GM12878 (cell line): Measurements from ENCODE around the gene PEMT.

Experiments used
- BCL11A ChIP-seq: IDR thresholded peaks from 2 replicates; pipeline ENCODE4 v1.6.1; 2011; ENCODE audit warnings: low read depth, low read length
- EGR1 ChIP-seq, 2 experiments: IDR thresholded peaks; 1 replicate in 1 of 2; 2 replicates in 1 of 2; pipeline ENCODE4 v1.6.1; 2011 to 2012; ENCODE audit warnings: low read depth in 2 of 2, low read length in 2 of 2, borderline replicate concordance in 1 of 2, mild to moderate bottlenecking in 1 of 2, moderate library complexity in 1 of 2
- EP300 ChIP-seq, 2 experiments: fragments of 150-350 bp in 1 of 2; IDR thresholded peaks; 2 replicates each; pipeline ENCODE4 v1.6.1; 2011 to 2012; ENCODE audit warnings: low read depth in 2 of 2, low read length in 2 of 2, borderline replicate concordance in 1 of 2, improper control_type of control experiment in 1 of 2, inconsistent platforms in 1 of 2; ENCODE audit not compliant: control insufficient read depth in 1 of 2
- HDAC6 ChIP-seq: fragments of 200-600 bp; sonication (generic); IDR thresholded peaks from one replicate; pipeline ENCODE4 v1.8.0; 2017; ENCODE audit warnings: antibody characterized with exemption; ENCODE audit not compliant: unreplicated experiment
- POLR2A ChIP-seq: IDR thresholded peaks from 2 replicates; pipeline ENCODE4 v1.6.1; 2011; ENCODE audit warnings: low read depth, mild to moderate bottlenecking, low read length
- RFX5 ChIP-seq: IDR thresholded peaks from 2 replicates; pipeline ENCODE4 v1.6.1; 2011; ENCODE audit warnings: low read depth, low read length, improper control_type of control experiment
- ZNF622 ChIP-seq: fragments of 450-650 bp; IDR thresholded peaks from 2 replicates; pipeline ENCODE4 v1.6.1; 2017; ENCODE audit warnings: mild to moderate bottlenecking, inconsistent platforms
- TF ChIP-seq, protein P1 (sequence below): fragments of 450-650 bp; IDR thresholded peaks from 2 replicates; pipeline ENCODE4 v1.6.1; 2018; ENCODE audit warnings: mild to moderate bottlenecking, low read depth, moderate library complexity; ENCODE audit not compliant: partially characterized antibody
- TF ChIP-seq, protein P2 (sequence below): IDR thresholded peaks from 2 replicates; pipeline ENCODE4 v1.6.1; 2012; ENCODE audit warnings: low read depth, low read length, improper control_type of control experiment
- TF ChIP-seq, protein P3 (sequence below), 3 experiments: IDR thresholded peaks in 2 of 3; conservative IDR thresholded peaks in 1 of 3; 2 replicates each; pipeline ENCODE4 v1.5.1; 2011; ENCODE audit warnings: low read depth in 3 of 3, low read length in 3 of 3, mild to moderate bottlenecking in 3 of 3, control low read depth in 2 of 3, moderate library complexity in 2 of 3, inconsistent platforms in 1 of 3, mixed read lengths in 1 of 3; ENCODE audit not compliant: control insufficient read depth in 2 of 3, insufficient read depth in 1 of 3; ENCODE audit errors: extremely low read depth in 1 of 3
- TF ChIP-seq, protein P4 (sequence below): fragments of 450-650 bp; conservative IDR thresholded peaks from 2 replicates; pipeline ENCODE4 v1.6.1; 2017; ENCODE audit warnings: mild to moderate bottlenecking, moderate library complexity
- TF ChIP-seq, protein P5 (sequence below): fragments of 450-650 bp; IDR thresholded peaks from 2 replicates; pipeline ENCODE4 v1.6.1; 2017; ENCODE audit warnings: mild to moderate bottlenecking

DNA sequence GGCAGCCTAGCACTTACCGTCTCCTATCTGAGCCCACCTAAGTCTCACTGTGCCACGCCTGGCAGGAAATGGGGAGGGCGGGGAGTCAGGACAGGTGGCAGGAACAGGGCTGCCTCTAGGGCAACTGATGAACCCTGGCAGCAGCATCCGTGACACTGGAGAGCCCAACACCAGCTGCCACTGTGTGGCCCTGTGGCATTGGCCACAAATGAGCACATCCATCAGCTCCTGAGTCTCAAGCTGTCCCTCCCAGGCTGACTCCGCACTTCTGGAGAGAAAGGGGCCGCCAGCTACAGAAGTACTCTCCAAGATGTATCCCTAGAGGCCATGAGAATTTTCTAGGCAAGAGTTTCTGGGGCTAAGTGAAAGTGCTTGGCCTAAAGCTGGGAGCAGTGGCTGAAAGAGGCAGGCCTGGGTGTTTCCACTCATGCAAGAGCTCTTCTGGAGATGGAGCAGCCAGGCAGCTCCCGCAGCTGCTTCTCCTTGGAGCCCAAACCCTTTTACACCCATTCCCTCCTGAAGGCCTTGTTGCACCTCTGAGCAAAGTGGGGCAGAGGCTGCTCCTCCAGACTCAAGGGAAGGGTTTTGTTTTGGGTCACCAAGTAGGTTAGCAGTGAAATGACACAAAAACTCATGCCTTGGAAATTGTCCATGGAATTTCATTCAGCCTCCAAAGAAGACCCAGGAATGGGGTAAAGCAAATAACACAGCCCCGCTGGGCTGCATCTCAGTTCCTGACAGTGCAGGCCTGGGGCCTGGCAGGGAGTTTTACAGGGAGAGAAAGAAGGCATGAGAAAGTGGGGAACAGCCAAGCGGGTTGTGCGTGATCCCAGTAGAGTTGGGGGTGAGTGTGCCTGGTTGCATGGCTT, 25.8 kb downstream of the PEMT start:
- no peak for TF ChIP-seq HDAC6
- TF ChIP-seq, protein P1, sequence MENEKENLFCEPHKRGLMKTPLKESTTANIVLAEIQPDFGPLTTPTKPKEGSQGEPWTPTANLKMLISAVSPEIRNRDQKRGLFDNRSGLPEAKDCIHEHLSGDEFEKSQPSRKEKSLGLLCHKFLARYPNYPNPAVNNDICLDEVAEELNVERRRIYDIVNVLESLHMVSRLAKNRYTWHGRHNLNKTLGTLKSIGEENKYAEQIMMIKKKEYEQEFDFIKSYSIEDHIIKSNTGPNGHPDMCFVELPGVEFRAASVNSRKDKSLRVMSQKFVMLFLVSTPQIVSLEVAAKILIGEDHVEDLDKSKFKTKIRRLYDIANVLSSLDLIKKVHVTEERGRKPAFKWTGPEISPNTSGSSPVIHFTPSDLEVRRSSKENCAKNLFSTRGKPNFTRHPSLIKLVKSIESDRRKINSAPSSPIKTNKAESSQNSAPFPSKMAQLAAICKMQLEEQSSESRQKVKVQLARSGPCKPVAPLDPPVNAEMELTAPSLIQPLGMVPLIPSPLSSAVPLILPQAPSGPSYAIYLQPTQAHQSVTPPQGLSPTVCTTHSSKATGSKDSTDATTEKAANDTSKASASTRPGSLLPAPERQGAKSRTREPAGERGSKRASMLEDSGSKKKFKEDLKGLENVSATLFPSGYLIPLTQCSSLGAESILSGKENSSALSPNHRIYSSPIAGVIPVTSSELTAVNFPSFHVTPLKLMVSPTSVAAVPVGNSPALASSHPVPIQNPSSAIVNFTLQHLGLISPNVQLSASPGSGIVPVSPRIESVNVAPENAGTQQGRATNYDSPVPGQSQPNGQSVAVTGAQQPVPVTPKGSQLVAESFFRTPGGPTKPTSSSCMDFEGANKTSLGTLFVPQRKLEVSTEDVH = no peak
- TF ChIP-seq, protein P2, sequence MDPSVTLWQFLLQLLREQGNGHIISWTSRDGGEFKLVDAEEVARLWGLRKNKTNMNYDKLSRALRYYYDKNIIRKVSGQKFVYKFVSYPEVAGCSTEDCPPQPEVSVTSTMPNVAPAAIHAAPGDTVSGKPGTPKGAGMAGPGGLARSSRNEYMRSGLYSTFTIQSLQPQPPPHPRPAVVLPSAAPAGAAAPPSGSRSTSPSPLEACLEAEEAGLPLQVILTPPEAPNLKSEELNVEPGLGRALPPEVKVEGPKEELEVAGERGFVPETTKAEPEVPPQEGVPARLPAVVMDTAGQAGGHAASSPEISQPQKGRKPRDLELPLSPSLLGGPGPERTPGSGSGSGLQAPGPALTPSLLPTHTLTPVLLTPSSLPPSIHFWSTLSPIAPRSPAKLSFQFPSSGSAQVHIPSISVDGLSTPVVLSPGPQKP = no peak
- TF ChIP-seq EP300 (IDR thresholded peaks at IDR 0.05; ENCODE audit: borderline replicate concordance in 1 of 2, control insufficient read depth in 1 of 2, low read depth in 2 of 2, low read length in 2 of 2) = no peak
- no peak for TF ChIP-seq POLR2A
- no peak for TF ChIP-seq BCL11A
- no peak for TF ChIP-seq EGR1 (IDR thresholded peaks at IDR 0.05; ENCODE audit: borderline replicate concordance in 1 of 2, low read depth in 2 of 2, low read length in 2 of 2)
- TF ChIP-seq, protein P3, sequence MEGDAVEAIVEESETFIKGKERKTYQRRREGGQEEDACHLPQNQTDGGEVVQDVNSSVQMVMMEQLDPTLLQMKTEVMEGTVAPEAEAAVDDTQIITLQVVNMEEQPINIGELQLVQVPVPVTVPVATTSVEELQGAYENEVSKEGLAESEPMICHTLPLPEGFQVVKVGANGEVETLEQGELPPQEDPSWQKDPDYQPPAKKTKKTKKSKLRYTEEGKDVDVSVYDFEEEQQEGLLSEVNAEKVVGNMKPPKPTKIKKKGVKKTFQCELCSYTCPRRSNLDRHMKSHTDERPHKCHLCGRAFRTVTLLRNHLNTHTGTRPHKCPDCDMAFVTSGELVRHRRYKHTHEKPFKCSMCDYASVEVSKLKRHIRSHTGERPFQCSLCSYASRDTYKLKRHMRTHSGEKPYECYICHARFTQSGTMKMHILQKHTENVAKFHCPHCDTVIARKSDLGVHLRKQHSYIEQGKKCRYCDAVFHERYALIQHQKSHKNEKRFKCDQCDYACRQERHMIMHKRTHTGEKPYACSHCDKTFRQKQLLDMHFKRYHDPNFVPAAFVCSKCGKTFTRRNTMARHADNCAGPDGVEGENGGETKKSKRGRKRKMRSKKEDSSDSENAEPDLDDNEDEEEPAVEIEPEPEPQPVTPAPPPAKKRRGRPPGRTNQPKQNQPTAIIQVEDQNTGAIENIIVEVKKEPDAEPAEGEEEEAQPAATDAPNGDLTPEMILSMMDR (IDR thresholded peaks at IDR 0.05 in 2 of 3, conservative IDR thresholded peaks at IDR 0.05 in 1 of 3; ENCODE audit: control insufficient read depth in 2 of 3, extremely low read depth in 1 of 3, insufficient read depth in 1 of 3, low read depth in 3 of 3, low read length in 3 of 3) = no peak
- TF ChIP-seq RFX5 = no peak
- TF ChIP-seq, protein P4, sequence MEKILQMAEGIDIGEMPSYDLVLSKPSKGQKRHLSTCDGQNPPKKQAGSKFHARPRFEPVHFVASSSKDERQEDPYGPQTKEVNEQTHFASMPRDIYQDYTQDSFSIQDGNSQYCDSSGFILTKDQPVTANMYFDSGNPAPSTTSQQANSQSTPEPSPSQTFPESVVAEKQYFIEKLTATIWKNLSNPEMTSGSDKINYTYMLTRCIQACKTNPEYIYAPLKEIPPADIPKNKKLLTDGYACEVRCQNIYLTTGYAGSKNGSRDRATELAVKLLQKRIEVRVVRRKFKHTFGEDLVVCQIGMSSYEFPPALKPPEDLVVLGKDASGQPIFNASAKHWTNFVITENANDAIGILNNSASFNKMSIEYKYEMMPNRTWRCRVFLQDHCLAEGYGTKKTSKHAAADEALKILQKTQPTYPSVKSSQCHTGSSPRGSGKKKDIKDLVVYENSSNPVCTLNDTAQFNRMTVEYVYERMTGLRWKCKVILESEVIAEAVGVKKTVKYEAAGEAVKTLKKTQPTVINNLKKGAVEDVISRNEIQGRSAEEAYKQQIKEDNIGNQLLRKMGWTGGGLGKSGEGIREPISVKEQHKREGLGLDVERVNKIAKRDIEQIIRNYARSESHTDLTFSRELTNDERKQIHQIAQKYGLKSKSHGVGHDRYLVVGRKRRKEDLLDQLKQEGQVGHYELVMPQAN = no peak
- TF ChIP-seq, protein P5, sequence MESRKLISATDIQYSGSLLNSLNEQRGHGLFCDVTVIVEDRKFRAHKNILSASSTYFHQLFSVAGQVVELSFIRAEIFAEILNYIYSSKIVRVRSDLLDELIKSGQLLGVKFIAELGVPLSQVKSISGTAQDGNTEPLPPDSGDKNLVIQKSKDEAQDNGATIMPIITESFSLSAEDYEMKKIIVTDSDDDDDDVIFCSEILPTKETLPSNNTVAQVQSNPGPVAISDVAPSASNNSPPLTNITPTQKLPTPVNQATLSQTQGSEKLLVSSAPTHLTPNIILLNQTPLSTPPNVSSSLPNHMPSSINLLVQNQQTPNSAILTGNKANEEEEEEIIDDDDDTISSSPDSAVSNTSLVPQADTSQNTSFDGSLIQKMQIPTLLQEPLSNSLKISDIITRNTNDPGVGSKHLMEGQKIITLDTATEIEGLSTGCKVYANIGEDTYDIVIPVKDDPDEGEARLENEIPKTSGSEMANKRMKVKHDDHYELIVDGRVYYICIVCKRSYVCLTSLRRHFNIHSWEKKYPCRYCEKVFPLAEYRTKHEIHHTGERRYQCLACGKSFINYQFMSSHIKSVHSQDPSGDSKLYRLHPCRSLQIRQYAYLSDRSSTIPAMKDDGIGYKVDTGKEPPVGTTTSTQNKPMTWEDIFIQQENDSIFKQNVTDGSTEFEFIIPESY = no peak
- no peak for TF ChIP-seq ZNF622
